GM12878 (cell line): Measurements from ENCODE around the gene EPHB2. TPM values are rescaled to one million over a fixed set of nuclear protein-coding genes. Genes with fewer than 3 reads are reported as not detected.

Experiments
- ATAC-seq: fragments of 200-7000 bp; cut with Tn5 transposase; 3 replicates; pipeline ENCODE4 v1.9.1; 2020; ENCODE audit warnings: mild to moderate bottlenecking, moderate library complexity
- BruUV-seq: library from RNA; stranded (reverse); fragments of 400-500 nt; replicated peaks from 2 replicates; lab custom pipeline; 2021; lab: Mats Ljungman, UMichigan
- CTCF ChIA-PET: fragments of 300-600 bp; sonication (Branson Sonifier 250); formaldehyde crosslinking; extraction: SDS; loops from one replicate; lab custom pipeline; 2021; ENCODE audit warnings: inconsistent platforms; lab: Yijun Ruan, JAX
- POLR2A ChIA-PET: fragments of 350-600 bp; formaldehyde crosslinking; extraction: SDS; loops from one replicate; lab custom pipeline; 2021; ENCODE audit warnings: inconsistent platforms; lab: Charles Lee
- RAD21 ChIA-PET: fragments of 300-600 bp; sonication (Branson Sonifier 250); formaldehyde crosslinking; loops from one replicate; lab custom pipeline; 2023; ENCODE audit warnings: antibody characterized with exemption; ENCODE audit not compliant: unreplicated experiment; lab: Charles Lee
- SMC1A ChIA-PET: fragments of 300-600 bp; sonication (Branson Sonifier 250); formaldehyde crosslinking; loops from one replicate; lab custom pipeline; 2023; ENCODE audit not compliant: unreplicated experiment, uncharacterized antibody; lab: Charles Lee
- DNase-seq: peaks from one replicate; pipeline ENCODE4 v3.0.0-alpha.2; 2011; ENCODE audit warnings: low read depth, low spot score
- FAIRE-seq: peaks from 3 replicates; lab custom pipeline; 2011; peaks lifted over from hg19 to GRCh38; lab: Jason Lieb, UNC
- H2AFZ ChIP-seq: 2 replicates; pipeline ENCODE4 v1.6.0; 2011; ENCODE audit warnings: low read depth, low read length, control low read depth; ENCODE audit not compliant: control insufficient read depth
- H3K27ac ChIP-seq: 2 replicates; pipeline ENCODE4 v1.5.1; 2011; ENCODE audit warnings: control low read depth; ENCODE audit not compliant: control insufficient read depth, insufficient read depth
- H3K27me3 ChIP-seq, 2 experiments: replicated peaks in 1 of 2; 2 replicates each; pipeline versions ENCODE4 v1.6.0 to v1.6.1; 2011; ENCODE audit warnings: low read length in 1 of 2; ENCODE audit not compliant: control insufficient read depth in 2 of 2, insufficient read depth in 2 of 2
- H3K36me3 ChIP-seq, 2 experiments: 2 replicates each; pipeline ENCODE4 v1.5.1; 2011; ENCODE audit warnings: low read length in 1 of 2; ENCODE audit not compliant: control insufficient read depth in 2 of 2, insufficient read depth in 2 of 2
- H3K4me1 ChIP-seq: 2 replicates; pipeline ENCODE4 v1.6.1; 2011; ENCODE audit warnings: mild to moderate bottlenecking, low read length, moderate library complexity, mixed read lengths; ENCODE audit not compliant: control insufficient read depth, insufficient read depth
- H3K4me2 ChIP-seq: 2 replicates; pipeline ENCODE4 v1.6.0; 2011; ENCODE audit warnings: control low read depth; ENCODE audit not compliant: control insufficient read depth, insufficient read depth
- H3K4me3 ChIP-seq: fragments of 200-600 bp; sonication (generic); 2 replicates; pipeline ENCODE4 v1.5.1; 2016
- H3K79me2 ChIP-seq: 2 replicates; pipeline ENCODE4 v1.6.0; 2011; ENCODE audit warnings: low read length; ENCODE audit not compliant: control insufficient read depth, insufficient read depth
- H3K9ac ChIP-seq: 2 replicates; pipeline ENCODE4 v1.8.0; 2011; ENCODE audit warnings: low read length, control low read depth, mixed read lengths; ENCODE audit not compliant: control insufficient read depth, insufficient read depth
- H3K9me3 ChIP-seq: replicated peaks from 3 replicates; pipeline ENCODE4 v1.5.1; 2011; ENCODE audit warnings: mild to moderate bottlenecking, low read length; ENCODE audit not compliant: control insufficient read depth, insufficient read depth
- H4K20me1 ChIP-seq: 2 replicates; pipeline ENCODE4 v1.6.0; 2011; ENCODE audit not compliant: control insufficient read depth, insufficient read depth
- ETV6 ChIP-seq, 2 experiments: fragments of 450-650 bp in 1 of 2; IDR thresholded peaks in 1 of 2; conservative IDR thresholded peaks in 1 of 2; 2 replicates each; pipeline ENCODE4 v1.6.1; 2014; ENCODE audit warnings: antibody characterized with exemption in 1 of 2, borderline replicate concordance in 1 of 2, low read depth in 1 of 2, mild to moderate bottlenecking in 1 of 2, moderate library complexity in 1 of 2
- NBN ChIP-seq: fragments of 450-650 bp; IDR thresholded peaks from 2 replicates; pipeline ENCODE4 v1.6.1; 2016
- WGBS: methylation state at CpG from one replicate; pipeline ENCODE4 v1.1.6; 2016; ENCODE audit warnings: low lambda C conversion rate; ENCODE audit not compliant: insufficient replicate concordance, insufficient coverage; ENCODE audit errors: missing lambda C conversion rate; 5-methylcytosine and 5-hydroxymethylcytosine counted together
- in situ Hi-C: fragments of 300-500 bp; cut with MboI; formaldehyde crosslinking; loops from 9 replicates; pipeline ENCODE4 v1.14.3; 2018; ENCODE audit warnings: mixed read lengths
- intact Hi-C: fragments of 100-400 bp; cut with micrococcal nuclease; formaldehyde crosslinking; loops from one replicate; pipeline ENCODE4 v1.14.2; 2022; ENCODE audit not compliant: unreplicated experiment
- polyA plus RNA-seq, 11 experiments: library from polyadenylated mRNA; depleted of rRNA in 4 of 11; unstranded in 6 of 11; stranded (reverse) in 5 of 11; fragments of >200 nt; fragmentation: Nextera tagmentation in 4 of 11; fragmentation: Illumina TruSeq in 1 of 11; extraction: Ambion mirVana in 4 of 11; extraction: Trizol in 1 of 11; gene quantifications; 1 replicate in 1 of 11; 2 replicates in 10 of 11; pipeline versions ENCODE4 v1.2.1 to v1.2.3, GENCODE V29; 2011 to 2016; ENCODE audit warnings: inconsistent platforms in 2 of 11, missing spikeins in 2 of 11, low read depth in 1 of 11
- total RNA-seq, 4 experiments: library from RNA; depleted of rRNA in 3 of 4; stranded (reverse); fragments of >200 nt in 3 of 4; fragmentation: Illumina TruSeq in 1 of 4; extraction: Trizol in 1 of 4; gene quantifications; 2 replicates each; pipeline versions ENCODE4 v1.2.1 to v1.2.3, GENCODE V29; 2013 to 2021
- TF ChIP-seq, protein P1 (sequence below): IDR thresholded peaks from 2 replicates; pipeline ENCODE4 v1.6.1; 2012; ENCODE audit warnings: low read length, inconsistent platforms
- TF ChIP-seq, protein P2 (sequence below): fragments of 450-650 bp; formaldehyde crosslinking; IDR thresholded peaks from 2 replicates; pipeline ENCODE4 v1.5.0; 2022; ENCODE audit warnings: mild to moderate bottlenecking, missing genetic modification characterization

Gene EPHB2
- total and polyA plus RNA-seq, 10 of the 15 experiments (the other 5 are each of a cell fraction or from before 2014, with no cell fraction given) = 0.13 to 3.3 (median 0.92) TPM

DNA sequence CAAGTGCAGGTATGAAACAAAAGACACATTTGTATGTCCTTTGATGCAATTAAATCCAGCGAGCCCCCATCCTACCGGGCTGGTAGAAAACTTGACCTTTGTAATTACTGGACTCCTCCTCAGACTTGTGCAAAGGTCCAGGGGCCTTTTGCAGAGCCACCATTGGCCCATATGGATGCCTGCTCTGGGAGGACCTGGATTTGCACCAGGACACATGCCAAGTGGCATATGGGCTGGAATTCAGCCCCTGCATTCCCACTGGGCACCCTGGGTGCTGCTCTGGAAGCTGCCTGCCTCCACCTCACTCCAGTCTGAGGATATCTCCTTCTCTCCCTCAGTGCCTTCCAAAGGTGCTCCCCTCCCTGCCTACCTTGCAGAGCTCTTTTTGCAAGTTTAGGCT lies 226.0 kb downstream of the EPHB2 start:
- RAD21 ChIA-PET = no interaction called here

More for the DNA sequence above, 226.0 kb downstream of the EPHB2 start:
- ATAC-seq (no peak), DNase-seq (no peak), FAIRE-seq (no peak)
- SMC1A ChIA-PET = no interaction called here
- no peak overlapping the region for H2AFZ ChIP-seq
- no peak overlapping the region for H3K27ac ChIP-seq
- intact Hi-C loops = no loop called here
- no peak overlapping the region for H3K4me3 ChIP-seq
- H3K36me3 ChIP-seq = no peaks in the 10 kb centered on the region
- CTCF ChIA-PET = no interaction called here
- no TSS peak for BruUV-seq
- no peaks in the 10 kb centered on the region for H4K20me1 ChIP-seq
- no peaks in the 10 kb centered on the region for H3K79me2 ChIP-seq
- POLR2A ChIA-PET = no interaction called here
- H3K27me3 ChIP-seq = no peaks in the 10 kb centered on the region; a peak in 1 of 4 replicates
- no peak overlapping the region for H3K4me2 ChIP-seq
- no peak for TF ChIP-seq ETV6 (conservative IDR thresholded peaks at IDR 0.05 in 1 of 2, IDR thresholded peaks at IDR 0.05 in 1 of 2; ENCODE audit: borderline replicate concordance in 1 of 2, low read depth in 1 of 2)
- no peak for TF ChIP-seq NBN
- TF ChIP-seq, protein P1, sequence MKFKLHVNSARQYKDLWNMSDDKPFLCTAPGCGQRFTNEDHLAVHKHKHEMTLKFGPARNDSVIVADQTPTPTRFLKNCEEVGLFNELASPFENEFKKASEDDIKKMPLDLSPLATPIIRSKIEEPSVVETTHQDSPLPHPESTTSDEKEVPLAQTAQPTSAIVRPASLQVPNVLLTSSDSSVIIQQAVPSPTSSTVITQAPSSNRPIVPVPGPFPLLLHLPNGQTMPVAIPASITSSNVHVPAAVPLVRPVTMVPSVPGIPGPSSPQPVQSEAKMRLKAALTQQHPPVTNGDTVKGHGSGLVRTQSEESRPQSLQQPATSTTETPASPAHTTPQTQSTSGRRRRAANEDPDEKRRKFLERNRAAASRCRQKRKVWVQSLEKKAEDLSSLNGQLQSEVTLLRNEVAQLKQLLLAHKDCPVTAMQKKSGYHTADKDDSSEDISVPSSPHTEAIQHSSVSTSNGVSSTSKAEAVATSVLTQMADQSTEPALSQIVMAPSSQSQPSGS = no peak
- TF ChIP-seq, protein P2, sequence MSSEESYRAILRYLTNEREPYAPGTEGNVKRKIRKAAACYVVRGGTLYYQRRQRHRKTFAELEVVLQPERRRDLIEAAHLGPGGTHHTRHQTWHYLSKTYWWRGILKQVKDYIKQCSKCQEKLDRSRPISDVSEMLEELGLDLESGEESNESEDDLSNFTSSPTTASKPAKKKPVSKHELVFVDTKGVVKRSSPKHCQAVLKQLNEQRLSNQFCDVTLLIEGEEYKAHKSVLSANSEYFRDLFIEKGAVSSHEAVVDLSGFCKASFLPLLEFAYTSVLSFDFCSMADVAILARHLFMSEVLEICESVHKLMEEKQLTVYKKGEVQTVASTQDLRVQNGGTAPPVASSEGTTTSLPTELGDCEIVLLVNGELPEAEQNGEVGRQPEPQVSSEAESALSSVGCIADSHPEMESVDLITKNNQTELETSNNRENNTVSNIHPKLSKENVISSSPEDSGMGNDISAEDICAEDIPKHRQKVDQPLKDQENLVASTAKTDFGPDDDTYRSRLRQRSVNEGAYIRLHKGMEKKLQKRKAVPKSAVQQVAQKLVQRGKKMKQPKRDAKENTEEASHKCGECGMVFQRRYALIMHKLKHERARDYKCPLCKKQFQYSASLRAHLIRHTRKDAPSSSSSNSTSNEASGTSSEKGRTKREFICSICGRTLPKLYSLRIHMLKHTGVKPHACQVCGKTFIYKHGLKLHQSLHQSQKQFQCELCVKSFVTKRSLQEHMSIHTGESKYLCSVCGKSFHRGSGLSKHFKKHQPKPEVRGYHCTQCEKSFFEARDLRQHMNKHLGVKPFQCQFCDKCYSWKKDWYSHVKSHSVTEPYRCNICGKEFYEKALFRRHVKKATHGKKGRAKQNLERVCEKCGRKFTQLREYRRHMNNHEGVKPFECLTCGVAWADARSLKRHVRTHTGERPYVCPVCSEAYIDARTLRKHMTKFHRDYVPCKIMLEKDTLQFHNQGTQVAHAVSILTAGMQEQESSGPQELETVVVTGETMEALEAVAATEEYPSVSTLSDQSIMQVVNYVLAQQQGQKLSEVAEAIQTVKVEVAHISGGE (CRISPR knock-in tag) = no peak
- H3K9me3 ChIP-seq = no peaks in the 10 kb centered on the region; the same call in 1 of the 3 replicates
- 0% methylated on average over 2 of the region's 2 CpGs for WGBS
- H3K9ac ChIP-seq = no peak overlapping the region
- no peaks in the 10 kb centered on the region for H3K4me1 ChIP-seq
- in situ Hi-C loops = no loop called here
